ENCODE results near the gene PXMP2.
"Not testable (repeated sequence)": the region's sequence is repeated elsewhere in the genome, so short reads cannot be mapped to it uniquely, and the experiment has no call there.

PXMP2 gene

GRCh38 chr12:132723764-132724140, 36.4 kb downstream of the PXMP2 start:
- DNase-seq, result no peak

- DNase-seq, result no peak
These were observed 37.3 kb downstream of the PXMP2 start for GRCh38 chr12:132724506-132725241.

- no peak for DNase-seq
These were observed 39.0 kb downstream of the PXMP2 start for GRCh38 chr12:132726386-132726785.

DNA sequence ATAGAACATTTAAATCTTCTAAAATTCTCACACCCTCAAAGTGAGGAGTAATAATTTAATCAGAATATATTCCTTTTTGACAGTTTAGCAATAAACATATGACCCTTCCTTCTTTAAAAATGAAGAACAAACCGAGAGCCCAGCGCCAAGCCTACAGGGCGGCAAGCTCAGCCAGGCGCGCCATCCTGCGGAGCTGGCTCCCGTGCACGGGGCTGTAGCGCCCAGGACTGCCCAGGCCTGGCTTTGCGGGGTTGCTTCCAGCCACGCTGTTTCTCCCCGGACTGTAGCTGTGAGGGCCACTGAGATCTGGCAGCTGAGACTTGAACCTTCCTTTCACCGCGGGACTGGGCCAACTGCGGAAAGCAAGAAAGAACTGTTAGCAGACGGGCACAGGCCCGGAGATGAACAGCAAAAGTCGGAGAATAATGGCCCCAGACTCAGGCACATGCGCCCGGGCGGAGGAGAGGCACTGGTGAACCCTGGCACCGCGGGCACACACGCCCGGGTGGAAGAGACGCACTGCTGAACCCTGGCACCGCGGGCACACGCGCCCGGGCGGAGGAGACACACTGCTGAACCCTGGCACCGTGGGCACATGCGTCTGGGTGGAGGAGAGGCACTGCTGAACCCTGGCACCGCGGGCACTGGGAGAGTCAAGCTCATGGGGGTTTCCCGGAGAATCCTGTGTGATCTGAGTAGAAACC, 39.9 kb downstream of the PXMP2 start:
- no peak for DNase-seq

DNA sequence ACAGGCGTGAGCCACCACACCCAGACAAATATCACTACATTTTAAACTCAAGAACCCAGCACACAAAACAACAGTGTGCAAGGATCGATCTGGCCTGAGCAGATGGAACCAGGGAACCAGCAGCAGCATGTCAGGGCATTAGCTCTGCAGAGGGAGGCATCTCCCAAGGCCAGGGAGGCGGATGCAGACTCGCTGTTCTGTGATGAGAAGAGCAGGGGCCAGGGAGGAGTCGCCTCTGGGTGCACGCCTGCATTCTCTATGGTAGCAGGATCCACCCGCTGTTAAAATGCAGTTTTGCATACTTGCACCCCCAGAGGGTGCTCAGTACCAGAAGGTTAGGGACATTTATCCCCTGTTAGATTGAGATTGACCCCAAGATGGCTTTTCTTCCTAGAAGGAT, 41.1 kb downstream of the PXMP2 start:
- DNase-seq, result no peak

- DNase-seq, result no peak
These were observed 42.3 kb downstream of the PXMP2 start for GRCh38 chr12:132729541-132730320.

DNA sequence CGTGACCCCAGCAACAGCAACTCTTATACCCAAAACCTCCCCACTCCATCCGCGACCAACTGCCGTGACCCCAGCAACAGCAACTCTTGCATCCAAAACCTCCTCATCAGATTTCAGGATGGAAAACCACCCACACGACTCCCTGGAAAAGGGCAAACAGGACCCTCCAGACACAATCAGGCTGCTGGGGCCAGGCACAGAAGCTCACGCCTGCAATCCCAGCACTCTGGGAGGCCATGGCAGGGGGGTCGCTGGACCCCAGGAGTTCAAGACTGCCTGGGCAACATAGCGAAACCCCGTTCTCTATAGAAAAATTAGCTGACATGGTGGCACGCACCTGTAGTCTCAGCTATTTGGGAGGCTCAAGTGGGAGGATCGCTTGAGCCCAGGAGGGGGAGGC, 43.0 kb downstream of the PXMP2 start:
- no peak for DNase-seq

- DNase-seq, result no peak
These were observed 44.2 kb downstream of the PXMP2 start for GRCh38 chr12:132731574-132731973.

DNA sequence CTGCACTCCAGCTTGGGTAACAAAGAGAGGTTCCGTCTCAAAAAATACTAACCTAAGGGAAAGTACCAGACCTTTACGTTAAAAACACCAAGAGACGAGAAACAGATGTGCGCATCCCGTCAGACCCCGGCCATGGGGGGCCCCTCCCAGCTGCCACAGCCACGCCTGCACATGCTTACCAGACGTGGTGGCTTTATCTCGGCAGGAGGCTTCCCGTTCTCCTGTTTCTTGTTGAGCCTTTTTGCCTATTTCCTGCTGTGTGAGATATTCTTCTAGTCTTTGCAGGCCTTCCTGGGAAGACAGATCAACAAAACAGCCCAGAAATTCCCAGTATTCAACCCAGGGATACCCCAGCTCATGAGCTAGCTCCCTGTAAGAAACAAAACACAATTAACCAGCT, 46.8 kb downstream of the PXMP2 start:
- DNase-seq, result no peak

GRCh38 chr12:132735496-132735895, 48.1 kb downstream of the PXMP2 start:
- no peak for DNase-seq

DNA sequence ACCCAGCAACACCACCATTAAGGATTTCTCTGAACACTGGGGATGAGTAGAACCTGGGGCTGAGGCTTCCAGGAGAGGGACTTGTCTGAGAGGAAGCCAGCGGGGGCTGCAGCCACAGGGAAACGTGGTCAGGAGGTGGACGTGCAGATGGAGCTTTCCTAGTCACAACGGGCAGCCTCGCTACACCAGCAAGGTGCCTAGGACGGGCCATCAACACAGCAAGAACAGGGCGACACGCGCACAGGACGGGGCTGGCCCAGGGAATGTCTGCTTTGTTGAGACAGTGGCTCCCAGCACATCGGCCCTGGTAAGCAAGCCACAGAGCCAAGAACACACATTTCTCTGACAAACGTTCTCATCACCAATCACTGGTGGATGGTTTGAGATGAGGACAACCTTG, 49.0 kb downstream of the PXMP2 start:
- no peak for DNase-seq

DNA sequence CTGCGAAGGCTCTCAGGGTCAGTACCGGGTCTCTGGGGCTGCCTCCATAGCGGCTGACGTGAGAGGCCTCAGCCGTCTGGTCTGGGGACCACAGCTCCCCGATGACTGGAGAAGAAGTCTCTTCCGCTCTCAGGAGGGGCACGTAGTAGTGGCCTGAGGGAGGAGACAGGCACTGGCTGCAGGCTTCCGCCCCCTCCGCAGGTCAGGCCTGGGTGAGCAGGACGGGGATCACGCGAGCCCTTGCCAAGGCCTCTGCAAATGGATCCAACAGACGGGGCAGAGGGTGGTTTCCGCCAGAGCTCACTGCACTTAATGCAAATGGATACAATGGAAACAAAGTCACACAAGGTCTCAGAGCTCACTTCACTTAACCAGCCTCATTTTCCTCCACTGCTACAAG, 49.5 kb downstream of the PXMP2 start:
- no peak for DNase-seq

- no peak for DNase-seq
These were observed 52.4 kb downstream of the PXMP2 start for GRCh38 chr12:132739600-132740312.

GRCh38 chr12:132740313-132740646, 52.9 kb downstream of the PXMP2 start:
- no peak for DNase-seq

DNA sequence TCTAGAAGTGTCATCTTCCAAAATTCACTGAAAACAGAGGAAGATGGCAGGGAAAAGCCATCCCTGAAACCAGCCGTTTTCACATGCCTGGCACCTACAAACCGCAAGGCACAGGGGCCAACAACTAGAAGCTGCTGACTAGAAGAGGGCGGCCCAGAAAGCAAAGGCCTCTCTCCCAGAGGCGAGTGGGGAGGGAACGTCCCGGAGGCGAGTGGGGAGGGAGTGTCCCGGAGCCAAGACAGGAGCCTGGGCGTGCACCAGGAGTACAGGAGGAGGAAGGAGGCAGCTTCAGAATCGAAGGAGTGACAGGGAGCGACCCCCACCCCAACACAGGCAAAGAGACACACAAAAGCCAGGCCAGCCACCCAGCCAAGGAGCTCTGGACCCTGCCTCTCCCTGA, 53.3 kb downstream of the PXMP2 start:
- no peak for DNase-seq

DNA sequence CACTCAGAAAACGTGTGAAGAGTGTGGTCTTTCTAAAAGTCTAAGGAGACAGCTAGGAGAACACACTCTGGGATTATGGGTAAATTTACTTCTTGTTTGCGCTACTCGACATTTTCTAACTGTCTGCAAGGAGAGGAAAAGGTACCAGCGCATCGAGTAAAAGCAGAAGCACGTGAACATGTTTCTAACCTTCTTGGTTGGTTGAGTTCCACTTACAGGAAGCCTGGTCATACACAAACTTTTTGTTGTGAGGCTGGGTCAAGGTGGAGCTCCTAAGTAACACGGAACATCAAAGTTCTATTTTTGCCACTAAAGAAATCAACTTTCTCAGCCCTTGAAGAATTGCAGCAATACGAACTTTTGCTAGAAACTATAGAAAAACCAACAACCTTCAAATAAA, 54.2 kb downstream of the PXMP2 start:
- DNase-seq, result no peak

- DNase-seq, result no peak
These were observed 56.4 kb downstream of the PXMP2 start for GRCh38 chr12:132743831-132744230.

- DNase-seq, result no peak
These were observed 59.2 kb downstream of the PXMP2 start for GRCh38 chr12:132746613-132747012.

DNA sequence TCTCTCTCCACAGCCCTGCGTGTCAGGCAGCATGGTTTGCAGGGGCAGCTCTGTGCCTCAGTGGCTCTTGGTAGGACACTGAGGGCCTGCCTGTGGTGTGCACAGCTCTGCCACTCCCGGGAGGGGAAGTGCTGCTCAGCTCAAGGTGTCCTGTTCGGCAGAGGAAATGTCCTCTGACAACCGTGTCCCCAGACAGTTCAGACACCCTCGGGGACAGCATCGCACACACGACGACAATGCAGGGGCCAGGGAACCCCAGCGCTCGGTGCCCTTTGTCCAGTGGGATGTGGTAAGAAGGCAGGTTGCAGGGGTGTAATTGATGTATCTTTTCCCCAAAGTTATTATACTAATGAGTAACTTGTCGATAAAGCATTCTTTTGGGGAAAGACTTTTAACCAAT, 60.0 kb downstream of the PXMP2 start:
- DNase-seq, result no peak

DNA sequence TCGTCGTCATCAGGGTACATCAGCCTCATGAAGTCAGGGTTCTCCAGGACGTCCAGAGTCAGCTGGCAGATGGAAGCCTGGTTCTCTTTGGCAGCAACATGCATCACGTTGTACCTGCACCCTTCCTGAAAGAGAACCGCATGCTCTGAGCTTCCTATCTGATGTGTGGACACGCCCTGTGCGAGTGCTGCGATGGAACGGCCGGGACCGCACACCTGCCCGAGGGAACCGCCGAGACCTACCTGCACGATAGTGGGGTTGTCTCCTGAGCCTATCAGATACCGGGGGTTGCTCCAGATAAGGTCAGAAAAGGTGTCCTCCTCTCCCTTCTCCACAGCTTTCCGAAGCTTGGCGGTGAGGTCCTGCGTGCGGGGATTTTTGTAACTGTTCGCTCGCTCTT, 60.5 kb downstream of the PXMP2 start:
- DNase-seq, result no peak

- no peak for DNase-seq
These were observed 60.9 kb downstream of the PXMP2 start for GRCh38 chr12:132748319-132748718.

- not testable (repeated sequence) for DNase-seq
These were observed 66.3 kb downstream of the PXMP2 start for GRCh38 chr12:132753670-132754069.

All from suppressor macrophage (primary cell).